ENCODE measurements around the gene INTS11. TPM values are rescaled to one million over a fixed set of nuclear protein-coding genes. Genes with fewer than 3 reads are reported as not detected.

The INTS11 gene
- total and polyA plus RNA-seq, 2 of the 13 experiments (the other 11 are each of a cell fraction or from before 2014, with no cell fraction given) = 52.8 to 94.8 TPM

- no peak for TF ChIP-seq ZBTB40 (IDR thresholded peaks at IDR 0.05)
- TF ChIP-seq ZBTB40 (CRISPR knock-in tag; IDR thresholded peaks at IDR 0.05) = no peak
- TF ChIP-seq NFE2L2 (IDR thresholded peaks at IDR 0.05; ENCODE audit: low read length) = no peak
- TF ChIP-seq SMC3 (IDR thresholded peaks at IDR 0.05; ENCODE audit: low read length) = no peak
- TF ChIP-seq DR1 (CRISPR knock-in tag; IDR thresholded peaks at IDR 0.05) = no peak
- no peak for TF ChIP-seq SPEN (CRISPR knock-in tag; IDR thresholded peaks at IDR 0.05; ENCODE audit: low read depth)
- no peak for TF ChIP-seq PTBP1 (IDR thresholded peaks at IDR 0.05; ENCODE audit: low read depth, low read length, poor library complexity, severe bottlenecking)
- no peak for TF ChIP-seq ATM (IDR thresholded peaks at IDR 0.05; ENCODE audit: borderline replicate concordance)
- no peak for TF ChIP-seq ZBTB7B (CRISPR knock-in tag; IDR thresholded peaks at IDR 0.05)
Observed at GRCh38 chr1:1315435-1315954, 9.0 kb downstream of the INTS11 start (continued).
